IMR-90 (cell line): ENCODE results near the gene CREG1. TPM values are rescaled to one million over a fixed set of nuclear protein-coding genes. Genes with fewer than 3 reads are reported as not detected.

ENCODE experiments used
- ATAC-seq: fragments of 200-7000 bp; cut with Tn5 transposase; 2 replicates; pipeline ENCODE4 v1.9.1; 2020; ENCODE audit warnings: low read depth, mild to moderate bottlenecking, moderate library complexity
- BruUV-seq: library from RNA; stranded (reverse); fragments of 400-500 nt; replicated peaks from 2 replicates; lab custom pipeline; 2021; lab: Mats Ljungman, UMichigan
- CTCF ChIA-PET: fragments of 300-600 bp; formaldehyde crosslinking; extraction: SDS; loops from one replicate; lab custom pipeline; 2021; ENCODE audit warnings: antibody characterized with exemption; lab: Yijun Ruan, JAX
- POLR2A ChIA-PET: fragments of 300-600 bp; sonication (Branson Sonifier 250); formaldehyde crosslinking; loops from one replicate; lab custom pipeline; 2022; ENCODE audit warnings: antibody characterized with exemption; ENCODE audit not compliant: unreplicated experiment; lab: Charles Lee
- DNase-seq: peaks from one replicate; pipeline ENCODE4 v3.0.0; 2013
- H2AFZ ChIP-seq: replicated peaks from 2 replicates; pipeline ENCODE3; 2013; ENCODE audit warnings: low read length, mild to moderate bottlenecking; ENCODE audit not compliant: poor library complexity
- H2AK5ac ChIP-seq: 2 replicates; pipeline ENCODE4 v1.6.1; 2013; ENCODE audit warnings: low read depth, low read length, inconsistent platforms
- H2AK9ac ChIP-seq: replicated peaks from 2 replicates; pipeline ENCODE3; 2013; ENCODE audit warnings: mild to moderate bottlenecking, low read depth, low read length, moderate library complexity; ENCODE audit not compliant: poor library complexity
- H2BK120ac ChIP-seq: 2 replicates; pipeline ENCODE4 v1.6.1; 2013; ENCODE audit warnings: low read depth, low read length, inconsistent platforms
- H2BK15ac ChIP-seq: 3 replicates; pipeline ENCODE4 v1.6.1; 2013; ENCODE audit warnings: low read depth, low read length, inconsistent platforms
- H2BK20ac ChIP-seq: 2 replicates; pipeline ENCODE4 v1.6.1; 2013; ENCODE audit warnings: low read depth, mild to moderate bottlenecking, inconsistent platforms, low read length, moderate library complexity
- H2BK5ac ChIP-seq: 2 replicates; pipeline ENCODE4 v1.6.1; 2013; ENCODE audit warnings: mild to moderate bottlenecking, low read depth, low read length, inconsistent platforms; ENCODE audit not compliant: poor library complexity, severe bottlenecking
- H3K14ac ChIP-seq: replicated peaks from 2 replicates; pipeline ENCODE4 v1.6.1; 2013; ENCODE audit warnings: low read depth, low read length, inconsistent platforms
- H3K18ac ChIP-seq: 2 replicates; pipeline ENCODE4 v1.6.1; 2013; ENCODE audit warnings: low read depth, low read length, control low read depth
- H3K23ac ChIP-seq: 2 replicates; pipeline ENCODE4 v1.6.1; 2013; ENCODE audit warnings: low read depth, low read length, inconsistent platforms
- H3K27ac ChIP-seq: 2 replicates; pipeline ENCODE4 v1.5.1; 2013; ENCODE audit warnings: mild to moderate bottlenecking, control low read depth, low read length; ENCODE audit not compliant: insufficient read depth
- H3K27me3 ChIP-seq: 2 replicates; pipeline ENCODE4 v1.6.1; 2013; ENCODE audit warnings: low read length; ENCODE audit not compliant: control insufficient read depth, insufficient read depth
- H3K36me3 ChIP-seq: 2 replicates; pipeline ENCODE4 v1.6.1; 2013; ENCODE audit warnings: low read length, mixed read lengths; ENCODE audit not compliant: control insufficient read depth, insufficient read depth
- H3K4ac ChIP-seq: 2 replicates; pipeline ENCODE4 v1.6.1; 2013; ENCODE audit warnings: low read depth, low read length, inconsistent platforms
- H3K4me1 ChIP-seq: 2 replicates; pipeline ENCODE4 v1.6.1; 2013; ENCODE audit warnings: low read length, mixed read lengths; ENCODE audit not compliant: control insufficient read depth, insufficient read depth
- H3K4me2 ChIP-seq: 2 replicates; pipeline ENCODE4 v1.6.1; 2013; ENCODE audit warnings: low read depth, mild to moderate bottlenecking, control low read depth, low read length, moderate library complexity
- H3K4me3 ChIP-seq: 2 replicates; pipeline ENCODE4 v1.5.1; 2013; ENCODE audit warnings: low read depth, mild to moderate bottlenecking, control low read depth, low read length, moderate library complexity; ENCODE audit not compliant: insufficient read depth
- H3K56ac ChIP-seq: 2 replicates; pipeline ENCODE4 v1.6.1; 2013; ENCODE audit warnings: low read length, inconsistent platforms; ENCODE audit not compliant: insufficient read depth; ENCODE audit errors: extremely low read depth
- H3K79me1 ChIP-seq, 2 experiments: 2 replicates each; pipeline ENCODE4 v1.6.1; 2013; ENCODE audit warnings: low read length in 2 of 2, inconsistent platforms in 1 of 2, low read depth in 1 of 2
- H3K9ac ChIP-seq: 2 replicates; pipeline ENCODE4 v1.6.1; 2013; ENCODE audit warnings: low read depth, low read length, control low read depth
- H3K9me1 ChIP-seq: 2 replicates; pipeline ENCODE4 v1.6.1; 2013; ENCODE audit warnings: low read length, inconsistent platforms; ENCODE audit not compliant: insufficient read depth
- H3K9me3 ChIP-seq: 2 replicates; pipeline ENCODE4 v1.6.1; 2013; ENCODE audit warnings: low read length; ENCODE audit not compliant: control insufficient read depth, insufficient read depth
- H4K20me1 ChIP-seq: 2 replicates; pipeline ENCODE4 v1.6.1; 2013; ENCODE audit warnings: low read length, inconsistent platforms; ENCODE audit not compliant: insufficient read depth
- H4K5ac ChIP-seq: 2 replicates; pipeline ENCODE4 v1.6.1; 2013; ENCODE audit warnings: mild to moderate bottlenecking, low read depth, low read length, control low read depth
- H4K8ac ChIP-seq, 2 experiments: 2 replicates each; pipeline ENCODE4 v1.6.1; 2013; ENCODE audit warnings: low read depth in 2 of 2, low read length in 2 of 2, control low read depth in 1 of 2, inconsistent platforms in 1 of 2
- H4K91ac ChIP-seq: 2 replicates; pipeline ENCODE4 v1.6.1; 2013; ENCODE audit warnings: low read depth, low read length, inconsistent platforms; ENCODE audit not compliant: insufficient read depth
- FOS ChIP-seq: fragments of 150-350 bp; IDR thresholded peaks from 2 replicates; pipeline ENCODE4 v1.6.1; 2016; ENCODE audit warnings: low read depth, low read length
- POLR2A ChIP-seq: IDR thresholded peaks from 2 replicates; pipeline ENCODE4 v1.6.1; 2012; ENCODE audit warnings: mild to moderate bottlenecking, low read depth, low read length
- SMC3 ChIP-seq: fragments of 150-350 bp; IDR thresholded peaks from 2 replicates; pipeline ENCODE4 v1.6.1; 2016; ENCODE audit warnings: low read depth, mild to moderate bottlenecking, antibody characterized with exemption, low read length, moderate library complexity
- WGBS, 2 experiments: methylation state at CpG; one replicate each; pipeline versions ENCODE4 v1.1.5 to v1.1.7; 2013; ENCODE audit warnings: missing lambda C conversion rate in 2 of 2; ENCODE audit not compliant: insufficient read length in 1 of 2; ENCODE audit errors: extremely low coverage in 2 of 2; 5-methylcytosine and 5-hydroxymethylcytosine counted together
- dilution Hi-C: fragments of 300-500 bp; cut with HindIII; formaldehyde crosslinking; loops from one replicate; pipeline ENCODE4 v1.14.3; 2018; ENCODE audit warnings: low sequenced_read_pairs; ENCODE audit not compliant: unreplicated experiment
- in situ Hi-C: fragments of 300-500 bp; cut with MboI; formaldehyde crosslinking; loops from 3 replicates; pipeline ENCODE4 v1.14.3; 2019; ENCODE audit warnings: low sequenced_read_pairs, inconsistent platforms, mixed read lengths
- intact Hi-C: fragments of 100-400 bp; cut with micrococcal nuclease; formaldehyde crosslinking; loops from 2 replicates; pipeline ENCODE4 v1.10.0; 2022
- polyA plus RNA-seq, 3 experiments: library from polyadenylated mRNA; depleted of rRNA; stranded (reverse); fragments of >200 nt; gene quantifications; 2 replicates each; pipeline ENCODE4 v1.2.3, GENCODE V29; 2012; ENCODE audit warnings: low replicate concordance in 1 of 3
- total RNA-seq: library from RNA; depleted of rRNA; stranded (reverse); fragments of >200 nt; gene quantifications from 2 replicates; pipeline ENCODE4 v1.2.3, GENCODE V29; 2012

Gene CREG1
- total and polyA plus RNA-seq, 2 of the 4 experiments (the other 2 are of a cell fraction) = 2.9 to 6.4 TPM

GRCh38 chr1:167529829-167530474, 23.6 kb downstream of the CREG1 start:
- Histone ChIP-seq H3K4me2 (no peak overlapping the region), H3K4me1 (no peaks in the 10 kb centered on the region), H3K36me3 (no peaks in the 10 kb centered on the region), H3K9ac (no peak overlapping the region), H3K9me3 (no peaks in the 10 kb centered on the region), H2BK20ac (no peak overlapping the region), H3K27ac (no peak overlapping the region), H4K5ac (no peak overlapping the region), H3K27me3 (peaks cover 14% of the 10 kb centered on the region), H4K91ac (no peak overlapping the region), H2BK5ac (no peak overlapping the region), H4K8ac (no peak overlapping the region), H3K23ac (no peak overlapping the region), H2AFZ (no peak overlapping the region), H2AK5ac (no peak overlapping the region), H2BK120ac (no peak overlapping the region), H3K18ac (no peak overlapping the region), H3K79me1 (no peaks in the 10 kb centered on the region), H3K4me3 (no peak overlapping the region), H3K9me1 (no peaks in the 10 kb centered on the region), H3K14ac (no peak overlapping the region), H2AK9ac (no peak overlapping the region), H2BK15ac (no peak overlapping the region), H3K4ac (no peak overlapping the region), H4K20me1 (no peaks in the 10 kb centered on the region), H3K56ac (no peak overlapping the region)
- ATAC-seq = no peak
- in situ Hi-C loops (loop anchor here (10.0 kb wide), 2 partner anchors 265 to 465 kb away; no protein-coding TSS in a partner anchor), dilution Hi-C loops (no loop called here), intact Hi-C loops (loop anchor here (10.0 kb wide), 1 partner anchor 625 kb away; no protein-coding TSS in a partner anchor)
- 75% methylated on average over 2 of the region's 8 CpGs; no CpG with 5 or more reads in 1 of the 2 experiments for WGBS, 2 experiments
- BruUV-seq = no TSS peak
- ChIA-PET CTCF (interaction anchor here (0.5 to 1.5 kb wide), 2 partner anchors 10 to 308 kb away, joined by 3 to 5 read pairs; no protein-coding TSS in a partner anchor), POLR2A (interaction anchor here (0.5 kb wide), 1 partner anchor 776 kb away, joined by 3 read pairs; no protein-coding TSS in a partner anchor)
- DNase-seq = no peak
- no peak for TF ChIP-seq POLR2A
- TF ChIP-seq SMC3 = no peak
- no peak for TF ChIP-seq FOS
